Activated CD8-positive, alpha-beta memory T cell treated with anti-CD3 and anti-CD28 coated beads for 48 hours (primary cell): Measurements from ENCODE around the gene GPRC5B.

Experiments
- DNase-seq, 3 experiments: peaks; one replicate each; pipeline ENCODE4 v3.0.0-alpha.2; 2020; ENCODE audit warnings: low read depth in 2 of 3, low spot score in 2 of 3

GPRC5B gene

GRCh38 chr16:19848756-19849155, 35.9 kb downstream of the GPRC5B start:
- no peak for DNase-seq

- DNase-seq, result no peak
Observed at GRCh38 chr16:19846436-19846835, 38.2 kb downstream of the GPRC5B start.

GRCh38 chr16:19844945-19845641, 39.6 kb downstream of the GPRC5B start:
- no peak for DNase-seq

- no peak for DNase-seq
Observed at GRCh38 chr16:19843371-19843770, 41.3 kb downstream of the GPRC5B start.

- no peak for DNase-seq
Observed at GRCh38 chr16:19842426-19843157, 42.1 kb downstream of the GPRC5B start.

GRCh38 chr16:19841184-19841583, 43.5 kb downstream of the GPRC5B start:
- no peak for DNase-seq

GRCh38 chr16:19840524-19841110, 44.0 kb downstream of the GPRC5B start:
- DNase-seq, result no peak

- DNase-seq, result no peak
Observed at GRCh38 chr16:19837984-19838707, 46.5 kb downstream of the GPRC5B start.

- no peak for DNase-seq
Observed at GRCh38 chr16:19837331-19837980, 47.2 kb downstream of the GPRC5B start.

- DNase-seq, result no peak
Observed at GRCh38 chr16:19835968-19836421, 48.7 kb downstream of the GPRC5B start.

- DNase-seq, result no peak
Observed at GRCh38 chr16:19835196-19835595, 49.5 kb downstream of the GPRC5B start.

- DNase-seq, result no peak
Observed at GRCh38 chr16:19833581-19833980, 51.1 kb downstream of the GPRC5B start.

- no peak for DNase-seq
Observed at GRCh38 chr16:19833176-19833575, 51.5 kb downstream of the GPRC5B start.

- no peak for DNase-seq
Observed at GRCh38 chr16:19831678-19832077, 53.0 kb downstream of the GPRC5B start.

- DNase-seq, result no peak
Observed at GRCh38 chr16:19830902-19831560, 53.6 kb downstream of the GPRC5B start.

- no peak for DNase-seq
Observed at GRCh38 chr16:19829844-19830692, 54.6 kb downstream of the GPRC5B start.

GRCh38 chr16:19824216-19824615, 60.4 kb downstream of the GPRC5B start:
- DNase-seq, result no peak

GRCh38 chr16:19823322-19823721, 61.3 kb downstream of the GPRC5B start:
- no peak for DNase-seq

- no peak for DNase-seq
Observed at GRCh38 chr16:19822533-19822932, 62.1 kb downstream of the GPRC5B start.

- no peak for DNase-seq
Observed at GRCh38 chr16:19817875-19818274, 66.8 kb downstream of the GPRC5B start.
